H9 (cell line): ENCODE data around the gene NCDN. TPM values are rescaled to one million over a fixed set of nuclear protein-coding genes. Genes with fewer than 3 reads are reported as not detected.
"Not testable (repeated sequence)": the region's sequence is repeated elsewhere in the genome, so short reads cannot be mapped to it uniquely, and the experiment has no call there.

Experiments
- DNase-seq: peaks from one replicate; pipeline ENCODE4 v3.0.0-alpha.2; 2017
- H2AFZ ChIP-seq: one replicate; pipeline ENCODE4 v1.6.1; 2013; ENCODE audit warnings: mild to moderate bottlenecking, low read length, control low read depth, moderate library complexity
- H2AK5ac ChIP-seq: 2 replicates; pipeline ENCODE4 v1.6.1; 2013; ENCODE audit warnings: low read length, control low read depth, mixed read lengths; ENCODE audit not compliant: insufficient read length
- H2BK120ac ChIP-seq: one replicate; pipeline ENCODE4 v1.6.1; 2013; ENCODE audit warnings: low read depth, mild to moderate bottlenecking, low read length, control low read depth, inconsistent platforms; ENCODE audit not compliant: poor library complexity, severe bottlenecking
- H2BK12ac ChIP-seq: 2 replicates; pipeline ENCODE4 v1.6.1; 2013; ENCODE audit warnings: low read length, control low read depth, mixed read lengths, low read depth; ENCODE audit not compliant: insufficient read length
- H2BK15ac ChIP-seq: 2 replicates; pipeline ENCODE4 v1.6.1; 2013; ENCODE audit warnings: low read depth, low read length, control low read depth
- H2BK20ac ChIP-seq: one replicate; pipeline ENCODE4 v1.6.1; 2013; ENCODE audit warnings: low read depth, mild to moderate bottlenecking, low read length, control low read depth, inconsistent platforms; ENCODE audit not compliant: poor library complexity, severe bottlenecking
- H2BK5ac ChIP-seq: 2 replicates; pipeline ENCODE4 v1.6.1; 2013; ENCODE audit warnings: low read length, control low read depth, mixed read lengths; ENCODE audit not compliant: insufficient read length
- H3K14ac ChIP-seq: 2 replicates; pipeline ENCODE4 v1.6.1; 2013; ENCODE audit warnings: low read length, control low read depth; ENCODE audit not compliant: insufficient read depth
- H3K18ac ChIP-seq: 2 replicates; pipeline ENCODE4 v1.6.1; 2013; ENCODE audit warnings: low read depth, mild to moderate bottlenecking, mixed read lengths, low read length, control low read depth; ENCODE audit not compliant: insufficient read length
- H3K23ac ChIP-seq: 2 replicates; pipeline ENCODE4 v1.6.1; 2013; ENCODE audit warnings: low read length, control low read depth, mixed read lengths, low read depth; ENCODE audit not compliant: insufficient read length
- H3K23me2 ChIP-seq: 2 replicates; pipeline ENCODE4 v1.6.1; 2013; ENCODE audit warnings: low read depth, mild to moderate bottlenecking, mixed read lengths, low read length, control low read depth; ENCODE audit not compliant: insufficient read length, poor library complexity, severe bottlenecking
- H3K27ac ChIP-seq: 2 replicates; pipeline ENCODE4 v1.5.1; 2013; ENCODE audit warnings: low read length, control low read depth, mixed read lengths, low read depth; ENCODE audit not compliant: insufficient read length
- H3K27me3 ChIP-seq: 2 replicates; pipeline ENCODE4 v1.6.1; 2013; ENCODE audit warnings: low read length, control low read depth, inconsistent platforms; ENCODE audit not compliant: insufficient read depth
- H3K4ac ChIP-seq: 2 replicates; pipeline ENCODE4 v1.6.1; 2013; ENCODE audit warnings: low read depth, mild to moderate bottlenecking, control low read depth, inconsistent platforms, low read length, moderate library complexity
- H3K4me1 ChIP-seq: 2 replicates; pipeline ENCODE4 v1.6.1; 2013; ENCODE audit warnings: low read length, control low read depth, inconsistent platforms; ENCODE audit not compliant: insufficient read depth
- H3K4me2 ChIP-seq: 2 replicates; pipeline ENCODE4 v1.6.1; 2013; ENCODE audit warnings: low read length, control low read depth, mixed read lengths; ENCODE audit not compliant: insufficient read length, insufficient read depth
- H3K56ac ChIP-seq: 2 replicates; pipeline ENCODE4 v1.6.1; 2013; ENCODE audit warnings: low read depth, mild to moderate bottlenecking, mixed read lengths, low read length, control low read depth; ENCODE audit not compliant: insufficient read length
- H3K79me1 ChIP-seq: 2 replicates; pipeline ENCODE4 v1.6.1; 2013; ENCODE audit warnings: low read depth, mild to moderate bottlenecking, moderate library complexity, low read length, control low read depth, inconsistent platforms; ENCODE audit not compliant: insufficient read depth, poor library complexity, severe bottlenecking
- H3K79me2 ChIP-seq: 2 replicates; pipeline ENCODE4 v1.6.1; 2013; ENCODE audit warnings: low read length, control low read depth, inconsistent platforms; ENCODE audit not compliant: insufficient read depth
- H3K9ac ChIP-seq: 2 replicates; pipeline ENCODE4 v1.6.1; 2013; ENCODE audit warnings: low read length, control low read depth, mixed read lengths; ENCODE audit not compliant: insufficient read length; ENCODE audit errors: extremely low read depth
- H3K9me3 ChIP-seq: one replicate; pipeline ENCODE4 v1.6.1; 2013; ENCODE audit warnings: low read depth, low read length, inconsistent platforms; ENCODE audit not compliant: control insufficient read depth
- H3T11ph ChIP-seq: one replicate; pipeline ENCODE4 v1.6.1; 2013; ENCODE audit warnings: mild to moderate bottlenecking, low read length, control low read depth, inconsistent platforms
- H4K20me1 ChIP-seq: one replicate; pipeline ENCODE4 v1.6.1; 2013; ENCODE audit not compliant: control insufficient read depth, insufficient read length, insufficient read depth
- H4K5ac ChIP-seq: 2 replicates; pipeline ENCODE4 v1.6.1; 2013; ENCODE audit warnings: low read depth, mild to moderate bottlenecking, mixed read lengths, low read length, control low read depth; ENCODE audit not compliant: insufficient read length
- H4K8ac ChIP-seq: replicated peaks from 2 replicates; pipeline ENCODE4 v1.6.1; 2013; ENCODE audit warnings: low read length, control low read depth, mixed read lengths, low read depth; ENCODE audit not compliant: insufficient read length
- H4K91ac ChIP-seq: 2 replicates; pipeline ENCODE4 v1.6.1; 2013; ENCODE audit warnings: low read depth, mild to moderate bottlenecking, moderate library complexity, mixed read lengths, low read length, control low read depth; ENCODE audit not compliant: insufficient read length
- H3K27ac Mint-ChIP-seq, 3 experiments: 2 replicates in 2 of 3; 3 replicates in 1 of 3; pipeline ENCODE4 v1.8.0; 2020 to 2021; ENCODE audit warnings: mixed read lengths in 3 of 3, mild to moderate bottlenecking in 1 of 3, moderate library complexity in 1 of 3
- H3K27me3 Mint-ChIP-seq: 2 replicates; pipeline ENCODE4 v1.8.0; 2021; ENCODE audit warnings: low read depth, mild to moderate bottlenecking, moderate library complexity, mixed read lengths
- H3K36me3 Mint-ChIP-seq, 3 experiments: 2 replicates in 2 of 3; 3 replicates in 1 of 3; pipeline ENCODE4 v1.8.0; 2020 to 2021; ENCODE audit warnings: low read depth in 3 of 3, mixed read lengths in 3 of 3; ENCODE audit not compliant: insufficient read depth in 1 of 3
- H3K4me1 Mint-ChIP-seq, 2 experiments: 2 replicates each; pipeline ENCODE4 v1.8.0; 2020; ENCODE audit warnings: mixed read lengths in 2 of 2
- H3K4me3 Mint-ChIP-seq, 2 experiments: 2 replicates in 1 of 2; 3 replicates in 1 of 2; pipeline ENCODE4 v1.8.0; 2020 to 2021; ENCODE audit warnings: mild to moderate bottlenecking in 2 of 2, mixed read lengths in 2 of 2, moderate library complexity in 1 of 2
- H3K9me3 Mint-ChIP-seq, 2 experiments: 2 replicates in 1 of 2; 3 replicates in 1 of 2; pipeline ENCODE4 v1.8.0; 2020; ENCODE audit warnings: mild to moderate bottlenecking in 2 of 2, mixed read lengths in 2 of 2, moderate library complexity in 1 of 2
- WGBS: extraction: QIAGEN DNeasy Blood & Tissue Kit; methylation state at CpG from one replicate; pipeline ENCODE4 v1.1.7; 2013; ENCODE audit warnings: missing lambda C conversion rate, low lambda C conversion rate, mixed read lengths; ENCODE audit not compliant: insufficient read length; ENCODE audit errors: extremely low coverage; 5-methylcytosine and 5-hydroxymethylcytosine counted together
- total RNA-seq: library from RNA; stranded (reverse); gene quantifications from 2 replicates; pipeline ENCODE4 v1.2.1, GENCODE V29; 2021
- TF ChIP-seq, protein P1 (sequence below): fragments of 200-600 bp; sonication (generic); conservative IDR thresholded peaks from 3 replicates; pipeline ENCODE4 v1.8.0; 2021; ENCODE audit warnings: antibody characterized with exemption, mild to moderate bottlenecking

Gene NCDN
- total RNA-seq, 1 experiment from 2014 or later: 44.2 TPM

DNA sequence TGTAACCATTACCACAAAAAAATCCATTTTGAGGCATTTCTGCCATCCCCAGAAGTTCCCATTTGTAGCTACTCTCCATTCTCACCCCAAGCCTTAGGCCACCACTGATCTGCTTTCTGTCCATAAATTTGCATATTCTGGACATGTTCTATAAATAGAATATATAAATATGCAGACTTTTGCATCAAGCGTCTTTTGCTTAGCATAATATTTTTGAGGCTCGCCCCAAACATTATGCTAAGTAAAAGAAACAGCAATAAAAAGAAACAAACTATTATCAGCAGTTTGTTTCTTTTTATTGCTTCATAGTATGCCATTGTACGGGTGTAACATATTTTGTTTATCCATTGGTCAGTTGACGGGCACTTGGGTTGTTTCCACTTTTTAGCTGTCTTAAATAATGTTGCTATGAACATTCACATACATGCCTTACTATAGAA, 23.4 kb downstream of the NCDN start:
- TF ChIP-seq, protein P1, sequence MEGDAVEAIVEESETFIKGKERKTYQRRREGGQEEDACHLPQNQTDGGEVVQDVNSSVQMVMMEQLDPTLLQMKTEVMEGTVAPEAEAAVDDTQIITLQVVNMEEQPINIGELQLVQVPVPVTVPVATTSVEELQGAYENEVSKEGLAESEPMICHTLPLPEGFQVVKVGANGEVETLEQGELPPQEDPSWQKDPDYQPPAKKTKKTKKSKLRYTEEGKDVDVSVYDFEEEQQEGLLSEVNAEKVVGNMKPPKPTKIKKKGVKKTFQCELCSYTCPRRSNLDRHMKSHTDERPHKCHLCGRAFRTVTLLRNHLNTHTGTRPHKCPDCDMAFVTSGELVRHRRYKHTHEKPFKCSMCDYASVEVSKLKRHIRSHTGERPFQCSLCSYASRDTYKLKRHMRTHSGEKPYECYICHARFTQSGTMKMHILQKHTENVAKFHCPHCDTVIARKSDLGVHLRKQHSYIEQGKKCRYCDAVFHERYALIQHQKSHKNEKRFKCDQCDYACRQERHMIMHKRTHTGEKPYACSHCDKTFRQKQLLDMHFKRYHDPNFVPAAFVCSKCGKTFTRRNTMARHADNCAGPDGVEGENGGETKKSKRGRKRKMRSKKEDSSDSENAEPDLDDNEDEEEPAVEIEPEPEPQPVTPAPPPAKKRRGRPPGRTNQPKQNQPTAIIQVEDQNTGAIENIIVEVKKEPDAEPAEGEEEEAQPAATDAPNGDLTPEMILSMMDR: no peak
- H3K27ac Mint-ChIP-seq: no peak overlapping the region
- Histone ChIP-seq H2AK5ac (no peak overlapping the region), H3K4ac (no peak overlapping the region), H3K23ac (no peak overlapping the region), H2BK15ac (no peak overlapping the region), H2BK120ac (no peak overlapping the region), H3K4me2 (no peak overlapping the region), H3K27ac (no peak overlapping the region), H2BK5ac (no peak overlapping the region), H3K23me2 (peaks cover 10% of the 10 kb centered on the region), H2BK12ac (no peak overlapping the region), H3T11ph (no peak overlapping the region), H4K20me1 (no peaks in the 10 kb centered on the region), H4K91ac (no peak overlapping the region), H3K4me1 (no peaks in the 10 kb centered on the region), H3K14ac (no peak overlapping the region), H2BK20ac (no peak overlapping the region), H2AFZ (no peak overlapping the region), H3K9me3 (no peaks in the 10 kb centered on the region), H4K8ac (no peak overlapping the region), H3K27me3 (peaks cover 22% of the 10 kb centered on the region), H4K5ac (no peak overlapping the region), H3K79me2 (no peaks in the 10 kb centered on the region), H3K56ac (no peak overlapping the region), H3K79me1 (no peaks in the 10 kb centered on the region), H3K18ac (no peak overlapping the region), H3K9ac (no peak overlapping the region)
- no peak overlapping the region for H3K4me3 Mint-ChIP-seq
- peaks cover 42% of the 10 kb centered on the region for H3K27me3 Mint-ChIP-seq
- WGBS: no CpG with 5 or more reads among the region's 4 CpGs
- no peaks in the 10 kb centered on the region for H3K9me3 Mint-ChIP-seq
- no peaks in the 10 kb centered on the region for H3K36me3 Mint-ChIP-seq
- no peak for DNase-seq
- H3K4me1 Mint-ChIP-seq: peaks cover 17 to 18% of the 10 kb centered on the region in 2 experiments

GRCh38 chr1:35581621-35582020, 24.0 kb downstream of the NCDN start:
- no CpG with 5 or more reads among the region's 9 CpGs for WGBS

More at GRCh38 chr1:35581621-35582020, 24.0 kb downstream of the NCDN start:
- H2AK5ac ChIP-seq, H3K4me3 Mint-ChIP-seq, H3K79me1 ChIP-seq, H3K36me3 Mint-ChIP-seq, H2BK20ac ChIP-seq, H4K91ac ChIP-seq, H4K8ac ChIP-seq, H3K9me3 Mint-ChIP-seq, H3K27ac Mint-ChIP-seq, H3K4me2 ChIP-seq, H3K9ac ChIP-seq, H3K27ac ChIP-seq, H3K18ac ChIP-seq, H4K5ac ChIP-seq, H4K20me1 ChIP-seq, H2BK12ac ChIP-seq, H2AFZ ChIP-seq, DNase-seq, H3T11ph ChIP-seq, H3K56ac ChIP-seq, H2BK120ac ChIP-seq, H3K4me1 ChIP-seq, H2BK5ac ChIP-seq, H2BK15ac ChIP-seq, H3K23ac ChIP-seq, H3K79me2 ChIP-seq, H3K14ac ChIP-seq, H3K9me3 ChIP-seq, H3K4ac ChIP-seq: not testable (repeated sequence)
- peaks cover 10 to 11% of the 10 kb centered on the region in 2 experiments for H3K4me1 Mint-ChIP-seq
- Histone ChIP-seq H3K27me3 (peaks cover 16% of the 10 kb centered on the region; the same call in 1 of the 2 replicates), H3K23me2 (peaks cover 10% of the 10 kb centered on the region)
- H3K27me3 Mint-ChIP-seq: peaks cover 35% of the 10 kb centered on the region
